ENCODE measurements around the gene HOXA4.

Gene HOXA4

DNA sequence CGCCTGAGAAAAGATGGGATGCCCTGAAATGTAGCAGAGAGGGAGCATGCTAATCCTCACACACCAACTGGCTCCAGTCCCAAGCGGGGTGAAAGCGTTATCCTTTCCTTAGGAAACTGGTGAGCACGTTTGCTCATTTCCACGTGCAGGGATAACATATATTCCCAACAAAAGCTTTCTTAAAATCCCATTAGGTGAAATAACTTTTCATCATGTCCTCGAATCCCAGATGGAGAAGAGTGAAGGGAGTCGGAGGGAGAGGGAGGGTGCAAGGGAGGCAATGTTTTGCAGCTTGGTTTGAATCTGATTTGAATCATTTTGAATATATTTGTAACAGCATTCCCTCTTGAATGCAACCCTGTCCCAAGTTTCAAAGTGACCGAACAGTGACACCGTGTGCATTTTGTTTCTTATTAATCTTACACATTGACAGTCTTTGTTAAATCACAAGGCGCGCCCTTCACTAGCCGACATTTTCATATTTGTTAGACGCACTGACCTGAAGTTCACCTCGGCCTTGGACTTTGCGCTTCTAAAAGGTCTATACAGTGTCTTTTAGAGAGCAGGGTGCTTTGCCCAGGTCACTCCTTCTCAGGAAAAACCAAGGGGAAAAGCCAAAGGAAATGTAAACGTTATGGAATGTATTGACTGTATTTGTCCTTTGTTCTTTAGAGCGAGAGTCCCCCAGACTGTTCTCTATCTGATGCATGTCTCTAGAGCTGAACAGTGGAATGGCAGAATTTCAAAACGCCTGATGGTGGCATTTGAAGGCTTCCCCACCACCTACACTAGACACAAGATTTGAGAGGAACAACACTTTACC is 3.1 kb upstream of the HOXA4 start:
- DNase-seq (ENCODE audit: low read depth): no peak

DNA sequence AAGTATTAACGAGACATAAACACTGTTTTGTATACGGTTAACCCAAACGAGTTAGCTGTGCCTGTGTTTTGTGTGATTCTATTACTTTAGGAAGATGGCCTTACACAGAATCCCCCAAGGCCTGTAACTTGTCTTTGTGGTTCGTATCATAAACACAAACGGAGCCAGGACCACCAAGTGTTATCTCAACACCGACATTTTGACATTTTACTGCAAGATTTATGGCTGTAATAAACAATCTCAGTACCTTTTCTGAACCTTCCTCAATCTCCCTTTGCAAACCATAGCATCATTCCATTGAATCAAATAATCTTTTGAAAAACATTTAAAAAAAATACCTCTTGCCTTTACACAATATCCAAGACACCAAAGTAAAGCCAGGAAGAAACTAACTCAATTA is 2.4 kb upstream of the HOXA4 start:
- DNase-seq (ENCODE audit: low read depth): no peak

DNA sequence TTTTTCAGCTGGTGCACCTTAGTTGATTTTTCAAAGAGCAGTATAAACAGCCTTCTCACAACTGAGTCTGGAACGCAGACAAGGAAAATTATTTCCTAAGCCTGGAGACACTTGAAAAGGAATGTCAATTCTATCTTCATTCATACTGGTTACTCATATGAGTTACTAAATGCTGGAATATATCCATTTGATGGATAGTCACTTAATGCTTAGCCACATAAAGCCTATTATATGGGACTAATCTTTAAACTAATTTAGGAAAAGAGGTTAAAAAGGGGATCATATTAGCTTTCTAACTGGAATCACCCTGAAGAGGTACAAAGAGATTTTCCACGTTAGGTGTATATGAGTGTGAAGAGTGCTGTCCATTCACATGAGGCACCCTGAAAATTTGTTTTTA is 1.7 kb upstream of the HOXA4 start:
- DNase-seq (ENCODE audit: low read depth): no peak

DNA sequence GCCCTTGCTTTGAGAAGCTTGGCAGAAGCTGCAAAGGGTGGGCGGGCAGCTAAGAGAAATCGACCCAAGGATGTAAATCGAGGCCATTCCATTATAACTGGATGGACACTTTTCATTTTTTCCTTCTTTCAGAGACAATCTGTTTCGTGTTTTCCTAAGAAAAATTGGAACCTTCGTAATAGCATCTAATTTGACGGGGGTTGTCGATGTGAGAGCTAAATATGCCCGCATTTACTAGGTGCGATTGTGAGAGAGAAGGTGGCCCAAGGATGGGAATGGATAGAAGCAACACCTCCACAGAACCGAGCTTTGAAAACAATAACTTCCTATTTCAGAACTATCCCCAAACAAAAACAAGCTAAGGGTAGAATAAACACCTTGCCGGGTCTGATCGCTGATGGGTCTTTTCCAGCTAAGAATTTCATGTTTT is 848 bp upstream of the HOXA4 start:
- DNase-seq (ENCODE audit: low read depth): no peak

DNA sequence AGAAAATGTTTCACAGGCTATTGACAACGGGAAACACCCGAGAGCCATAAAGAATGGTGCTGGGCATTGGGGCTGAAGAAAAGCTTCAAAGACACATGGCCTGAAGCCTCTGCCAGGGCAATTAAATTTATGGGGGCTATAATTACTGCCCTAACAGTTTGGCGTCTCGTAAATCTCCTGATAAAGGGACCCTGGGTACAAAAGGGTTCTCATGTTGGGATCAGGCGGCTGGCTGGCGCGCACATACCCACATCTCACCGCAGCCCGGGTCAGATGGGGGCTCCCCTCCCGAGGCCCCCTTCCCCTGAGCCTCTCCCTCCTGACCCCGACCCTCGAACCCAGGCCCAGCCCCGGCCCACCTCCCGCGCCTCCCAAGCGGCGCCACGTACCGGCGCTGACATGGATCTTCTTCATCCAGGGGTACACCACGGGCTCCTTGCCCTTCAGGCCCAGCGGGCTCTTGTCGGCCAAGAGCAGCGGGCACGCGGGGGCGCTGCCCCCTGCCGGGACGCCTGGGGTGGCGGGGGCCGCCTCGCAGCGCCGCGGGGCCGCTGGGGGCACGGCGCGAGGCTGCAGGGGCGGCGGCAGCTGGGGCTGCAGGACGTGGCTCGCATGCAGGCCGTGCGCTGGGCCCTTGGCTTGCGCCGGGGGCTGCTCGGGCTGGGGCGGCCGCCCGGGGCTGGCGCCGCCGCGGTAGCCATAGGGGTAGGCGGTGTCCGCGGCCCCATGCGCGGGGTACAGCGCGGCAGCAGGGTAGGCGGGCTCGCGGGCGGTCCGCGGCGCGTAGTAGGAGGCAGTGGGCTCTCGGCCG is 623 bp downstream of the HOXA4 start:
- DNase-seq (ENCODE audit: low read depth): no peak

DNA sequence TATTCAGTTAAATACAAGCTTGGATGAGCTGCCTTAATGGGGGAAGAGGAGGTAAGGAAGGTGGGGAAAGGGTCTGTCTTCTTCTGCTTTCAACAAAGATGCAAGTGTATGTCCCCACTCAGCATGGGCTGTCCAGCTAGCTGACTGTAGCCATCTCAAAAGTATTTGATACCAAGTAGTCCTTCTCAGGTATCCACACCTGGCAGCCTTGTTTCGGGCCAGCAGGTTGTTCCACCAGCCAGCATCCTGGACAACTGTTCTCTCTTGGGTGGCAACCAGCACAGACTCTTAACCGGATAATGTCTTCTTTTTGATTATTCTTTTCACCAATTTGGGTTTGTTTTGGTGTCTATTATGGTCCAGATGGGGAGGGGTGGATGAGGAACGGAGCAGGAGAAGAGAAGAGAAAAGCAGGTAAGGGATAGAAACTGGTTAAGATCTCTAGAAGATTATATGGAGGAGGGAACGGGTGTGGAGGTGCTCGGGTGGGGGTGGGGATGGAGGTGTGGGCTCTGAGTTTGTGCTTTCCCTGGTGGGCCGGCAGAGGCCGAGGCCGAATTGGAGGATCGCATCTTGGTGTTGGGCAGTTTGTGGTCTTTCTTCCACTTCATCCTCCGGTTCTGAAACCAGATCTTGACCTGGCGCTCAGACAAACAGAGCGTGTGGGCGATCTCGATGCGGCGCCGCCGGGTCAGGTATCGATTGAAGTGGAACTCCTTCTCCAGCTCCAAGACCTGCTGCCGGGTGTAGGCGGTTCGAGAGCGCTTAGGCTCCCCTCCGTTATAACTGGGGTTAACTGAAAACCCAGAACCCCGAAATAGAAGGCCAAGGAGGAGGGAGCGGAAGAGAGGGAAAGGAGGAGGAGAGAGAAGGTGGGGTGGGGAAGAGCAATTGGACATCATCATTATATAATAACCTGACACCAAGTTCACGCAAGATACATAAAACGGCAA is 1.5 kb downstream of the HOXA4 start:
- no peak for DNase-seq (ENCODE audit: low read depth)

DNA sequence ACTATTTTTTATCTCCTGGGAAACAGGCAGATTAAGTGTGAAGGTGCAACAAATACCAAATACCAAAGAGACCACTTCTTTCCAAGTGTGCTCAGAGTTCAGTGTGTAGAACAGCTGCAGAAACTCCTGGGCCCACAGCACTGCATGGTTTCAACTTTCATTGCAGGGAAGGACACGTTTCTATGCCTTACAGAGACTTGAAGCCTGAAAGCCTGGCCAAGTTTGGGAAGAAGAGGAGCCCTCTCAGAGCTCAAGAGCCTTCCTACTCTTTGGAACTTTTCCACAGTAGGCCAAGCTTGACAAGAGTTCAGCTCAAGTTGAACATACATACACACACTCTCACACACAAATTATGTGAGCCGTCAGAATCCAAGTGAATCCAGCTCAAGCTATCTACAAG is 2.5 kb downstream of the HOXA4 start:
- no peak for DNase-seq (ENCODE audit: low read depth)

DNA sequence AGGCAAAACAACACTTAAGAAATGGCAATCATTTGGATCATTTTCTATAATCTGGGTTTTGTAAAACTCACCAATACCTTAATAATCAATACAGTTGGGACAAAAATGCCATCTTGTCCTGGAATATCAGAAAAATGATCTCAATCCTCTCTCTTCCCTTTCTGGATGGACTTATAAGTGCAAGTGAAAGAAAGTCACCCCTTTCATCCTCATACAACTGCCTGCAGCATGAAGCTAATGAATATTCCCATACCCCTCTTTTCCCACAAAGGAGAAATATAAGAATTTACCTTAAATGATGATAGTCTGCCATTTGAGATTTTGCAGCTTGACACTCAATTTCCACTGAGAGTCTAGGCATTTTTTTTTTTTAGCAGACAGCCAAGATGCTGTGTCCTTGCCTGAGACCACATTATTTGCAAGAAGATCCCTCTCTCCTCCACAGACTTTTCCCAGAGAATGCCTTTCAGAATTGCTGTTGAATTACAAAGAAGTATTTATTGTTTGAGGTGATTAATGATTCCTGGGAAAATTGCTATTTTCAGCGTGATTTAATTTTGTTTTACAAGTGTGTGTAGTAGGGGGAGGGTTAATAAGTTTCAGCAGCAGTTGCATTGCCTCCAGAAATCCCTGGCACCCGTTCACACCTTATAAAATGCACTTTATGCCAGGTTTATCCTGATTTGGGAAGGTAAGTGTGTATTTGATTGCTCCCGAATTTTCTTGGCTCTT is 3.8 kb downstream of the HOXA4 start:
- no peak for DNase-seq (ENCODE audit: low read depth)

DNA sequence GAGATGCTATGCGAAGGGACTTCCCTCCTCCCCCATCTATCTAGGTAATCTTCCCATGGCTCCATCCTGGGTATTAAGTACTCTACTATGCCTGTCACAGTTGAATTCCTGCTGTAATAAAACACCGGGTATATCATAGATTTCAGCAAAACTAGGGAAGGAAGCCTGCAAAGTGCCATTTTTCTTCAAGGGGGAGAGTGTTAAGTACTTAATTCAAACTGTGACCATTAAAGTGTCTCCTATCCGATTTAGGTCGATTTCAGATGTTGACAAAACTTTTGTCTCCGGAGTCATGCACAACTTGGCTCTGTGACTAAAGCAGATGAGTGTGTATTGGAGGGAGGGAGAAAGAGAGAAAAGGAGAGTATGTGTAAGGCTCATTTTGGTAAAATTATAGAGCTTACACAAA is 4.6 kb downstream of the HOXA4 start:
- DNase-seq (ENCODE audit: low read depth): no peak

DNA sequence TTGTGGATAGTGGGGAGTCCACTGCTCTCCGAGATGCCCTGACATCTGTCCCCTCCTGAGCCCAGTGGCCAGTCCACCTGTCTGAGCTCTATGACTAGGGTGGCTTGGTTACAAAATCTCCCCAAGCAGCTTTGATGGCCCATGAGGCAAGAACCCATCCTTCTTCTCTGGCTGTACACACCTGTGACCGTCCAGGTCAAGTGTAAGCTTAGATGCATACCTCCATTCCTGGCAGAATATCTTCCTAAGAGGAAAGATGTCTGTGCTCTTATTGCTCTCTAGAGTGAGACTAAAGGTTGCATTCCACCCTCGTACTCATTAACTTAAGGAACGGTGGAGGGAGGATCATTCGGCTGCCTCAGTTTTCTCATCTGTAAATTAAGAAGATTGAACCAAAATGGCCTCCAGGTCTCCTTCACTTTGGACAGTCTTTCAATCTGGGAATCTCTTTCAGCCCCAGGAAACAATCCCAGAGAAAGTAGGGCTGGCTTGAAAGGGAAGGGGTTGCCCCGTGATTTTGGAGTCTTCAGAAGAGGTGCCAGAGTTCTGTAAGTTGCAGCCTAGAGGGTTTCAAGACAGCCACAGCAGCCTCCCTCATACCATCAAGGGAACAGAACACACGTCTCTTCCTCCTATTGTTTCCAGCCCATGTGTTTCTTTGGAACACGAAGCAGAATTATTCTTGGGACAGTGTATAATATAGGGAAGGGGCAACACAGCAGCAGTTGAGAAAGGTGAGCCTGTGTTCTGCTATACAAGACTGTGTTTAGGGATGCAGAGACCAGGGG is 5.5 kb downstream of the HOXA4 start:
- DNase-seq (ENCODE audit: low read depth): no peak

DNA sequence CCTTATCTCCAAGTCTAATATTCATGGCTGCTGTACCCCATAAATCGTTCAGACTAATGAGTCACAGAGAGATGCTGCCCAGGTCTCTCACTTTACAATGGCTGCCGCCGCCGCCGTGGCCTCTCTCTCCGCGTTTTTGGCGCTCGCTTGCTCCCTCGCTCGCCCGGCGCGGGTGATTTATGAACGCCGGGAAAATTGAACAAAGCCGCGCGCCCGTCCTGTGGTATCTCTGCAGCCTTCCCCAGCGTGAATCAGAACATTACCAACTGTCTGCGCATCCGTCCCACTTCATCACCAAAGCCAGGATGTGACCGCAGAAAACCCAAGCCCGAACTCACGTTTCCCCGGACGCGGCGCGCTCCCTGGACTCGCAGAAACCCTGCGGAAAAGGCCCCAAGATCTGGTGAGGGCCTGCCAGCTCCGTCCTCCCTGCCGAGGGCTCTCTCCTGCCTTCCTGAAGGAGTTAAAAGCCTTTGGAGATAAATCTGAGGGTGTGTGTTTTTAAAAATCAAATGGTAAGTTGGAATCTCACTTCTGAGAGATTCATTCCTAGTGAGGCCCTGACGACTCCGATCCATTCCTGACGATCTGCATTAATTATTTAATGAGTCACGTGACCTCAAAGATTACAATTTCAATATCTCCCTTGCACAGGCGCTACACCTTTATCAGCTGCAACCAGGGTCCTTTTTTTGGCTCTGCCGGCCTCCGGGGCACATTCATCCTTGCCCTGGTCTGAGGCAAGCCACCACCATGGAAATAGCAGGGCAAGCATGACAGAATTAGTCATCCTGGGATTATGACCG is 6.3 kb downstream of the HOXA4 start:
- no peak for DNase-seq (ENCODE audit: low read depth)

DNA sequence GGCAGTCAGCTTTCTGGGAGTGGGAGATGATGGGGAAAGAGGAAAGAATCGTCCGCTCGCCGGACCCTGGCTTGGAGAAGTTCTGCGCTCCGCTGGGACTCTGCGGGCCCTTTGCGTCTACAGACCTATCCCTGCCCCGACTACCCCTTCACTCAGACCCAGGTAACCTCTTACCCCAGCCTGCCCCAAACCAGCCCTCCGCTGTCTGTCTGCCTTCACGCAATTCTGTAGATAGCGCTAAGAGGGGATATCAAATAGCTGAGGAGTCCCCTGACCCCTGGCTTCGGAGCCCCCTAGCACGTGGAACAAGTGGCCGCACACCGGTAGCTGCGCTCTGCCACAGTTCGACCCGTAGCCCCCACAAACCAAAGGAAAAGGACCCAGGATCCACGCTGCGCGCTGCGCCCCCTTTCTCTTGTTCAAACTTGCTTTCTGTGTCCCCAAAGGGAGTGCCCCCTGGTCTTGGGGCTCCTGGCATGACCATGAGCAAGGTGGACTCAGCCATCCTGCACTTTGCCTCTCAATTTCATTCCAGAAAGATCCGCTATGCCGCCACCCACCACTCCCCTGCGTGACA is 7.0 kb downstream of the HOXA4 start:
- no peak for DNase-seq (ENCODE audit: low read depth)

DNA sequence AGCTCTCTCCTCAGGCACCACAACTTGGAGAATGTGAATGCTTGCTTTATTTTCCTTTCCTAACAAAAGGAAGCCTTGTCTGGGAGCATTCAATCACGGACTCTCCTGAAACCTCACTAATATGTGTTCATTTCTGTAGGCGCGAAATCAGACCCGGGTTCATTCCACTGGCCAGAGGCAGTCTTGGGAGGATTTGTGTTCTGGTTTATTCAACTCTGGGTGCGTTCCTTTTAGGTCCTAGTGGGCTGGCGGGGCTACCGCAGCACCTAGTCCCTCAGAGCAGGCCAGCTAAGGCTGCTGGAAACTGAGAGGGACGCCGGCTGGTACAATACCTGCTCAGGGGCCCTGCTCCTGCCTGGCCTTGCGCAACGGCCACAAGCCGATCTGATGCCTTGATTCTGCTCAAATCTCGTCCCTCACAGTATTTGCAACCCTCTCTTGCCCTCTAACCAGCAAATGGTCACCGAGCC is 7.5 kb downstream of the HOXA4 start:
- DNase-seq (ENCODE audit: low read depth): no peak

DNA sequence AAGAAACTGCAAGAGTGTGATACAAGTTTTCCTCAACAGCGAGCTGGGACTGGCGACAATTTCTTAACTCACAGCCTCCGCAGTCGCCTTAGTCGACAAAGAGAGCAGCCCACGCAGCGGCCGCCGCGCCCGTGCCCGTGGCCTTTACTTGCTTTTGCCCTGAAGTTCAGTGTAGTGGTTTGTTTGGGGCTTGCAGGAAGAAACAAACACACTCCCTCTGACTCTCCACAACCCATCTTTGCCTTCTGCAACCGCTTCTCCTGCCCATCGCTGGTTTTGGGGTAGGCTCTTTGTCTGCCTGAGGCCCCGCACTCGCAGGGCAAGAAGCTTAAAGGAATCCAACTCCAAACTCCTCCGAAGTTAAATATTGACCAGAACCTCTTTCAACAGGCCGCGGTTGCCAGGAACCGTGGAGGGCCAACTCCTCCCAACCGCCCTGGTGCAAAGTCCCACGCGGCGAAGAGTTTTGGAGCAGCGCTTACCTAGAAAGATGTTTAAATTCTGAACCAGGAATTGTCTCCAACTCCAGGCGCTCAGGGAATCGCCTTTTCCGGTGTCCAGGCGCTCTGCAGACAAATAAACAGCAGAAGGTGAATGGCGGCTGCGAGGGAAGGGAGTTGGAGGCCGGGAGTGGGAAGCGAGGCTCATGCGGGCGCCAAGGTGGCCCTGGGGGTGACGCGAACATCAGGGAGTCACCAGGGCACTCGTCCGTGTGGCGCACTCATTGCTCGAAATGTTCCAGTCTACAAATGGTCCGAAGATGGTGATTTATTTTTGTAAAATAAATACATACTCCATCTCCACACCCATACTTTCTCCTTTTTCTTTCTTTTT is 8.3 kb downstream of the HOXA4 start:
- DNase-seq (ENCODE audit: low read depth): no peak

DNA sequence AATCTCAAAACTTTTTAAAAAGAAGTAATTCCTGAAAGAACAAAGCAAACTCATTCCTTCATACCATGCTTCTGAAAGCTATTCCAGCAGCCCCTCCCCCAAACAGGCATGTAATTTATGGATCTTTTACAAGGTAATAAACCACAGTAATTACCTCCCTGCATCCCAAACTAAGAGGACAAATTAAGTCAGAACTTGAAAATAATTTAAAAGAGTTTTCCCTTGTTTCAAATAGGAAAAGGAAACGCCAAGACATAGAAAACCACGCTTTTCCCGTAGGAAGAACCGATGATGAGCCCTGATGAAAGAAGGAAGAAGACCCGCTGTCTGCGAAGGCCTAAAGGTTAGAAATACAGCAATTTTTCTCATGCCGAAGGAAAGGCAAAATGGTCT is 8.9 kb downstream of the HOXA4 start:
- no peak for DNase-seq (ENCODE audit: low read depth)

DNA sequence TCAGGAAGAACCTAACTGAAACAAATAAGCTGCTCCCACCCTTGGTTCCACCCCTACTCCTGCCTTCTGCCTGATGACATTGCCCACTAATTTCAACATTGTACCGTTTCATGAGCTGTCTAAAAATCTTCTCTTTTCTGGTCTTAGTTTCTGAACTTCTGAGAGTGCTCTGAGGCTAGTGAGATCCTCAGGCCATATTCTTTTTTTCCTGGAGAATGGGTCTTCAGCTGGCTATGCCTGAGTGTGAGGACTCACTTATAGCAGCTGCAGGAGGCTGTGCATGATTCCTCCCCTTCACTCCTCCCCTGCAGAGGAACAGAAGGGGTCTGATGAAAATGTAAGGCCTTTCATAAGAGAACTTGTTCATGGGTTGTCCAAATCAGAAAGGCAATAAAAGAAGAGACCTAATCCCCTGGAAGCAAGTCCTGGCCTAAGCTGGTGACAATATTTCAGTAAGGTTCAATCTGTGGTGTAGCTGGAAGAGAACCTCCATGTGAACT is 11.1 kb downstream of the HOXA4 start:
- no peak for DNase-seq (ENCODE audit: low read depth)

DNA sequence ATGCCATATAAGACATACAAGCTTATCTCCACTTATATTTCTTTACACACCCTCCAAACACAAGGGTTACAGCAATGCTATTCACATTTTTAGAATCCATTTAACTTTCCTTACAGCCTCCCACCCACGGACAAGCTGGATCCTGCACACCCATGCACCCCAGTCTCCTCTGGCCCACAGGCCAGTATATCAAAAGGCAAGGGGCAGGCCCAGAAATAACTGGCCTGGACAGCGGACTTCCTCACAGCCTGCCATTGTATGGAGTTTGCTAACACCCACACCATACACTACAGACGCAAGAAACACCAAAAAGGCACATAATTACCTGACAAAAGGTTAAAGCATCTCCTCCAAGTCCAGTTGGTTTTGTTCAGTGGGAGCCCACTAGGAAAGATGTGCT is 12.0 kb downstream of the HOXA4 start:
- no peak for DNase-seq (ENCODE audit: low read depth)

DNA sequence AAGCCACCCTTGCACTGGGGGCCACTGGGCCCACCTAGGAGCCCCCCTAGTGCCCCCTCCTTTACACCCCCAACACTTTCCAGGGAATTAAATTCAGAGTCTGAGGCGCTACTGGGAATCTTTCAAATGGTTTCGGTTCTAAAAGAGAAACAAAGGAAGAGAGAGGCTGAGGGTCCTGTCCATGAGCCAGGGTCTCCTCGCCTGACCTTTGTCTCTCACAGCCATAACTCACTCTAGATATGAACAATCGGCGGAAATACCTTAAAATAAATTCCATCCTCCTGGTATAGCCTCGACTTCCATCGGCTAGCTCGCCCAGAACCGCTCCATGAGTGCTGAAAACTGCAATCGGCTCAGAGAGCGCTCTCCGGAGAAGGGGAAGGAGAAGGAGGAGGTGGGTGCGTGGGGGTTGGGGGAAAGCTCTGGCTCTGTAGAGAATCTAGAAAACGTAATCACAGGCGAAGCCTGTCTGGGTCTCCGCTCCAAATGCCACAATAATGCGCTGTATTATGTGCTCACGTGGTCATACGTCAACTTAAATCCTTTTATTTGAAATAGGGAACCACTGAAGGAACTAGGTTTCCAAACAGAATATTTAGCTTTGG is 12.6 kb downstream of the HOXA4 start:
- no peak for DNase-seq (ENCODE audit: low read depth)

Data from HS-5 (cell line).